ENCODE data around the gene PRKAR1B.

GRCh38 chr7:625376-625971 is 101.6 kb downstream of the PRKAR1B start:
- no peak for TF ChIP-seq CTCF (conservative IDR thresholded peaks at IDR 0.05; ENCODE audit: low read depth, low read length)
- no peak for TF ChIP-seq EZH2 (IDR thresholded peaks at IDR 0.05; ENCODE audit: borderline replicate concordance, low read depth, low read length, poor library complexity, severe bottlenecking)

Measured in A673 (cell line).